ENCODE results near the gene PLIN4.

Gene PLIN4

DNA sequence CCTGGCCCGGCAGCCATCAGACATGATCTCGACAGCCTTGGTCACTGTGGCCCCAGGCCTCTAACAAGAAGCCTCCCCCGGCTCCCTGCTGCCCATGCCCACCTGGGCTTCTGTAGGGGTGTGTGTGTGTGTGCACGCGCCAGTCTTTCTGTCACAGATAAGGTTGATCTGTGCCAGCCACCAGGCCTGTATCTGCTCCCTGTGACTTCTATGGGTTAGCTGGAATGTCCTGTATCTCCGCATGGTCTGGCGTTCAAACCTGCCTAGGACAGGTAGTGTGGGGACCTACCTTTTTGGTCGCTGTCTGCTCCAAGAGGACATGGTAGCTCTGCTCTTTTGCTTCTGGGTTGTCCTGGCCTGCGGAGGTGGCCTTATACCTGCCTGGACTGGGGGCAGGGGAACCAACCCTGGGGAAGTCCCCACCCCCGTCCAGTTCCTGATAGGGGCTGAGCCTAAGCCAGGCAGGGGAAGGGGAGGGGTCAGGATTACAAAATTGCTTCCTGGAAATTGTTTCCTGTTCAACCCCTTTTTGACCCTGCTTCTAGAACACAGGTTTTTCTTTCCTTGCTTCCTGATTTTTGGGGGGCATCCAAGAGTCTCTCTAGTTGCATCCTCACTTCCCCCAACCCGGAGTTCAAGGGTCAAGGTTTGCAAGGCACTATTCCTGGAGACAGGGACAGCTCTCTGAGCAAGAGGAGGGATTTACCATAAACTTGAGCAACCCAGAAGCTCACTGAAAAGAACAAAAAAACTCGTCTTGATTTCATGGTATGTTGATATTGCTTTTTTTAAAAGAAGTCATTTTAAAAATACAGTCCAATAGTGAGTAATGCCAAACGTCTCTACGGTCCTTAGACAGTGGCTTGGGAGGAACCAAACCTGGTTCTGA is 21.7 kb upstream of the PLIN4 start, which contains the start of gene LRG1:
LRG1 (minus strand) TSS at position 344 of the 889 bp plus-strand sequence; CDS start at position 321, 23 bp downstream.
- no peaks in the 10 kb centered on the region for H3K9me3 ChIP-seq
- no peak within 1 kb of the TSS for H3K4me3 ChIP-seq (ENCODE audit: low read depth, low read length)
- no peaks in the 10 kb centered on the region for H3K36me3 ChIP-seq
- DNase-seq = no peak
- no peaks in the 10 kb centered on the region for H3K27me3 ChIP-seq
- peaks cover 3% of the 10 kb centered on the region for H3K4me1 ChIP-seq
- TF ChIP-seq, protein P1, sequence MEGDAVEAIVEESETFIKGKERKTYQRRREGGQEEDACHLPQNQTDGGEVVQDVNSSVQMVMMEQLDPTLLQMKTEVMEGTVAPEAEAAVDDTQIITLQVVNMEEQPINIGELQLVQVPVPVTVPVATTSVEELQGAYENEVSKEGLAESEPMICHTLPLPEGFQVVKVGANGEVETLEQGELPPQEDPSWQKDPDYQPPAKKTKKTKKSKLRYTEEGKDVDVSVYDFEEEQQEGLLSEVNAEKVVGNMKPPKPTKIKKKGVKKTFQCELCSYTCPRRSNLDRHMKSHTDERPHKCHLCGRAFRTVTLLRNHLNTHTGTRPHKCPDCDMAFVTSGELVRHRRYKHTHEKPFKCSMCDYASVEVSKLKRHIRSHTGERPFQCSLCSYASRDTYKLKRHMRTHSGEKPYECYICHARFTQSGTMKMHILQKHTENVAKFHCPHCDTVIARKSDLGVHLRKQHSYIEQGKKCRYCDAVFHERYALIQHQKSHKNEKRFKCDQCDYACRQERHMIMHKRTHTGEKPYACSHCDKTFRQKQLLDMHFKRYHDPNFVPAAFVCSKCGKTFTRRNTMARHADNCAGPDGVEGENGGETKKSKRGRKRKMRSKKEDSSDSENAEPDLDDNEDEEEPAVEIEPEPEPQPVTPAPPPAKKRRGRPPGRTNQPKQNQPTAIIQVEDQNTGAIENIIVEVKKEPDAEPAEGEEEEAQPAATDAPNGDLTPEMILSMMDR (IDR thresholded peaks at IDR 0.05; ENCODE audit: low read depth, low read length) = no peak

DNA sequence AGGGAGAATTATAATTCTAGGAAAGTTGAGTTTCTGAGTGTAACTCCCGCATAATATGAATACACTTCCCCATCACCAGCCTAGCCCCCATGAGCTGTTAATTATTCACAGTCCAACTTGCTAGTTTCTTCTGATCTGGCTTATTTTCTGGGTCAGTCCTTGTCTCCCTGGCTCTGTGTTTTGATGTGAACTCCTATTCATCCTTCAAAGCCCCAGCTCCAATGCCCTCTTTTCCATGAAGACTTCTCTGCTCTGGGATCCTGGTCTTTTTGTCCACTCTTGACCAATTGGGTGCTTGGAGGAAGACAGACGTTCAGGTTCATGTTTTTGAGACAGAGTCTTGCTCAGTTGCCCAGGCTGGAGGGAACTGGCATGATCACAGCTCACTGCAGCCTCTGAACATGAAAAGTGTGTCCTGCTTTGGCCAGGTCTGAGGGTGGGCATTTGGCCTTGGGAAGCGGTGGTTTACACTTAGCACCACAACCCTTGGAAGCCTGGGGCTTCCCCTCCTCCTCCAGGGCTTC is 20.9 kb upstream of the PLIN4 start:
- H3K36me3 ChIP-seq = no peaks in the 10 kb centered on the region
- peaks cover 3% of the 10 kb centered on the region for H3K4me1 ChIP-seq
- DNase-seq = no peak
- H3K27me3 ChIP-seq = no peaks in the 10 kb centered on the region
- H3K4me3 ChIP-seq (ENCODE audit: low read depth, low read length) = no peak overlapping the region
- no peaks in the 10 kb centered on the region for H3K9me3 ChIP-seq
- TF ChIP-seq, protein P1 (IDR thresholded peaks at IDR 0.05; ENCODE audit: low read depth, low read length) = no peak

DNA sequence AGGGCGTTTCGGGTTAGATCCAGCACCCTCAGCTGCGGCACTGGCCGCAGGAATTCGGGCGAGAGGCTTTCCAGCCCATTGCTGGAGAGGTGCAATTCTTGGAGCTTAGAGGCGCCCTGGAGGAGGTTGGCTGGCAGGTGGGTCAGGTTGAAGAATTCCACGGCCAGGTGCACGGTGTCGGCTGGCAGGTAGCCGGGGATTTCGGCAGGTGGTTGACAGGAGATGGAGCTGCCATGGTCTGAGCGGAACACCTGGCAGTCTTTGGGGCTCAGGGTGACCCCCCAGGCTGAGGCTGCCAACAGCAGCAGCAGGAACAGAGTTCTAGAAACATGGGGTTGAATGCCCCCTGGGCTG is 20.3 kb upstream of the PLIN4 start:
- H3K36me3 ChIP-seq = no peaks in the 10 kb centered on the region
- H3K27me3 ChIP-seq = no peaks in the 10 kb centered on the region
- H3K4me1 ChIP-seq = peaks cover 3% of the 10 kb centered on the region
- TF ChIP-seq, protein P1 (IDR thresholded peaks at IDR 0.05; ENCODE audit: low read depth, low read length) = no peak
- H3K4me3 ChIP-seq (ENCODE audit: low read depth, low read length) = no peak overlapping the region
- DNase-seq = no peak
- H3K9me3 ChIP-seq = no peaks in the 10 kb centered on the region

DNA sequence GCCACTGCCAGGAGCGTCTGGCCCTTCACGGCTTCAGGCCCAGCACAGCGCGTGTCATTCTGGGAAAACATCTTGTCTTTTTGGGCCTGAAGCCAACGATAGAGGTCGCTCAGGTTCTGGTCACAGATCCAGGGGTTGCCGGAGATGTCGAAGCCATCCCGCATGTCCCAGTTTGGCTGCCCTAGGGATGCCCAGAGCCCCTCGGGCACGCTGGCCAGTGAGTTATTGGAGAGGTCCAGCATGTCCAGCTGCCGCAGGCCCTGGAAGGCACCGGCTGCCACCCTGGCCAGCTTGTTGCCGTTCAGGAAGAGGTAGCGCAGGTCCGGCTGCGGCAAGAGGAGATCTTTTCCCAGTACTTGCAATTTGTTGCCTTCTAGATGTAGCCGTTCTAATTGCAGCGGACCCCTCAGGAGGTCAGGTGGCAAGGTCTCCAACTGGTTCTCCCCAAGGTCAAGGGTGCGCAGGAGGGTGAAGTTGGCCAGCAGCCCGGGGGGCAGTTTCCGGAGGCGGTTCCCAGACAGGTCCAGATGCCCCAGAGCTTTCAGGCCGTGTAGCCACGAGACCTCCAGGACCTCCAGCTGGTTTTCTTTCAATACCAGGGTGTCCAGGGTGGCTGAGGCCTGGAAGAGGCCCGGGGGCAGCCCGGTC is 19.8 kb upstream of the PLIN4 start:
- no peaks in the 10 kb centered on the region for H3K9me3 ChIP-seq
- H3K36me3 ChIP-seq = no peaks in the 10 kb centered on the region
- H3K27me3 ChIP-seq = no peaks in the 10 kb centered on the region
- peaks cover 3% of the 10 kb centered on the region for H3K4me1 ChIP-seq
- H3K4me3 ChIP-seq (ENCODE audit: low read depth, low read length) = no peak overlapping the region
- TF ChIP-seq, protein P1 (IDR thresholded peaks at IDR 0.05; ENCODE audit: low read depth, low read length) = peak; percentile 28
- DNase-seq = no peak

DNA sequence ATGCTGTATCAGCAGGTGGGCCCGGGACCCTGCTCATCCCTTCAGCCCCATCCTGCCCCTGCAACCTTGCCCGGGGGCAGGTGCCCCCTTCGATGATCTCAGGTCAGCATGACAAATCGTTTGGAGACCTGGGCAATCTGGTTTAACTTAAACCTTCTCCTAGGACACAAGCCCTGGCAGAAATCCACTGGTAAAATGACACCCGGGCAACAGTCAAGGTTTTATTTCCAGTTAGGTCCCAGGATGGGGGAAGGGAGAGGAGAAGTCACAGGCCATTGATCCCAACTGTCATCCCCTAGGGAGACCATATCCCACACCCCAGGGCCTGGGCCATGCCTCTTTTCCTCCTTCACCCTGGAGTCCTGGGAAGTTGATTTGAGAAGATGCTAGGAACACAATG is 18.5 kb upstream of the PLIN4 start:
- Histone ChIP-seq H3K9me3 (no peaks in the 10 kb centered on the region), H3K27me3 (no peaks in the 10 kb centered on the region), H3K4me3 (ENCODE audit: low read depth, low read length) (no peak overlapping the region), H3K4me1 (peaks cover 3% of the 10 kb centered on the region), H3K36me3 (no peaks in the 10 kb centered on the region)
- TF ChIP-seq, protein P1 (IDR thresholded peaks at IDR 0.05; ENCODE audit: low read depth, low read length) = no peak
- DNase-seq = no peak

All from BE2C (cell line).